ENCODE data around the gene ZYX.
"Not testable (repeated sequence)": the region's sequence is repeated elsewhere in the genome, so short reads cannot be mapped to it uniquely, and the experiment has no call there.

Gene ZYX

DNA sequence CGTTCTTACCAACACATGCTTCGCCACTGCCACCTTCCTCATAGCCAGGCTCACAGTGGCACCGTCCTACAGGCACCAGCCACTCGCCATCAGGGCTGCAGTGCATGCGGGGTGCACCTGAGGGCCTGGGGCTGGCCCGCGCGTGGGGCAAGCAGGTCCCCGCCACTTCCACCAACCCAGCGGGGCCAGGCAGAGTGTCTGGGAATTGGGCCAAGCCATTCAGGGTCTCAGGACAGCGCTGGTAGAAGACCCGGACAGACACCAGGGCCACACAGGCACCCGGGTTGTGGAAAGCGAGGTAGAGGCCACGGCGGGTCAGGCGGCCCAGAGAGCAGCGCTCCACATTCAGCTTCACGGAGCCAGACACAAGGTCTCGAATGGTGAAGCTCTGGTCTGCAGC, 18.5 kb downstream of the ZYX start:
- H3K27ac ChIP-seq (ENCODE audit: low read depth, low read length, severe bottlenecking), result no peak overlapping the region
- H3K9me3 ChIP-seq (ENCODE audit: control insufficient read depth, low read length), result no peaks in the 10 kb centered on the region
- 92 to 96% methylated on average over 12 to 16 of the region's 20 CpGs for WGBS, 2 experiments (ENCODE audit: insufficient coverage in 2 of 2)
- no peak overlapping the region for H3K4me3 ChIP-seq (ENCODE audit: extremely low read depth, insufficient read depth, low read length, poor library complexity, severe bottlenecking)
- no peaks in the 10 kb centered on the region for H3K36me3 ChIP-seq (ENCODE audit: control insufficient read depth, insufficient read depth, low read length)
- peaks cover 3% of the 10 kb centered on the region for H3K4me1 ChIP-seq (ENCODE audit: control insufficient read depth, insufficient read depth, low read length, poor library complexity, severe bottlenecking)

DNA sequence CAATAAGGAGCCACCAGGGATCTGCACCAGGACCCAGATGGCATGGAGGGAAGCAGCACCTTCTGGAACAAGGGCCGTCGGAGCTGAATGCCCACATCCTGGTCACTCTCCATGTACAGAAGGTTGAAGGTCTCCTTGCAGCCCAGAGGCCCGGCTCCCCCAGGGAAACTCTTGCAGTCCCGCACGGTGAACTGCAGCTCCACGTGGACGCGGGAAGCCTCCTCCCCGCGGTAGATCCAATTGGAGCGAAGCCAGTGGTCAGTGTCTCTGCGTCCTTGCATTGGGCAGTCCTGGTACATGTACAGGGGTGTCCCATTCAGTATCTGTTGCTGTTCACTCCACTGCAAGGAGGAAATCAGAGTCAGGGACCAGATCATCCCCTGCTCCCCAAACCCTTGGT, 20.1 kb downstream of the ZYX start:
- WGBS, 2 experiments (ENCODE audit: insufficient coverage in 2 of 2), result 95 to 100% methylated on average over 10 to 12 of the region's 12 CpGs

DNA sequence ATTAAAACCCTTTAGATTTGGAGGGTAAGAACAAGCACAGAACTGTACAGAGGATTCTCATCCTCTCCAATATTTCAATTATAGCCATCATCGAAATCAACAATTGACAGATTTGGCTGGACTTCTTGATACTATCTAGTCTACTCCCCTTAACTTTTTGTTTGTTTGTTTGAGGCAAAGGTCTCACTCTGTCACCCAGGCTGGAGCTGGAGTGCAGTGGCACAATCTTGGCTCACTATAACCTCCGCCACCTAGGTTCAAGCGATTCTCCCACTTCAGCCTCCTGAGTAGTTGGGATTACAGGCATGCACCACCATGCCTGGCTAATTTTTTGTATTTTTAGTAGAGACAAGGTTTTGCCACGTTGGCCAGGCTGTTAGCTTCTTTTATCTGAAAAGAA, 21.1 kb downstream of the ZYX start:
- H3K9me3 ChIP-seq (ENCODE audit: control insufficient read depth, low read length); H3K4me1 ChIP-seq (ENCODE audit: control insufficient read depth, insufficient read depth, low read length, poor library complexity, severe bottlenecking); H3K4me3 ChIP-seq (ENCODE audit: extremely low read depth, insufficient read depth, low read length, poor library complexity, severe bottlenecking); H3K36me3 ChIP-seq (ENCODE audit: control insufficient read depth, insufficient read depth, low read length); H3K27ac ChIP-seq (ENCODE audit: low read depth, low read length, severe bottlenecking): not testable (repeated sequence)
- WGBS, 2 experiments (ENCODE audit: insufficient coverage in 2 of 2), result 88 to 95% methylated on average over 3 of the region's 4 CpGs

More for the DNA sequence above, 20.1 kb downstream of the ZYX start:
- Histone ChIP-seq H3K36me3 (ENCODE audit: control insufficient read depth, insufficient read depth, low read length) (no peaks in the 10 kb centered on the region), H3K9me3 (ENCODE audit: control insufficient read depth, low read length) (no peaks in the 10 kb centered on the region), H3K4me3 (ENCODE audit: extremely low read depth, insufficient read depth, low read length, poor library complexity, severe bottlenecking) (no peak overlapping the region), H3K27ac (ENCODE audit: low read depth, low read length, severe bottlenecking) (no peak overlapping the region), H3K4me1 (ENCODE audit: control insufficient read depth, insufficient read depth, low read length, poor library complexity, severe bottlenecking) (no peaks in the 10 kb centered on the region)

DNA sequence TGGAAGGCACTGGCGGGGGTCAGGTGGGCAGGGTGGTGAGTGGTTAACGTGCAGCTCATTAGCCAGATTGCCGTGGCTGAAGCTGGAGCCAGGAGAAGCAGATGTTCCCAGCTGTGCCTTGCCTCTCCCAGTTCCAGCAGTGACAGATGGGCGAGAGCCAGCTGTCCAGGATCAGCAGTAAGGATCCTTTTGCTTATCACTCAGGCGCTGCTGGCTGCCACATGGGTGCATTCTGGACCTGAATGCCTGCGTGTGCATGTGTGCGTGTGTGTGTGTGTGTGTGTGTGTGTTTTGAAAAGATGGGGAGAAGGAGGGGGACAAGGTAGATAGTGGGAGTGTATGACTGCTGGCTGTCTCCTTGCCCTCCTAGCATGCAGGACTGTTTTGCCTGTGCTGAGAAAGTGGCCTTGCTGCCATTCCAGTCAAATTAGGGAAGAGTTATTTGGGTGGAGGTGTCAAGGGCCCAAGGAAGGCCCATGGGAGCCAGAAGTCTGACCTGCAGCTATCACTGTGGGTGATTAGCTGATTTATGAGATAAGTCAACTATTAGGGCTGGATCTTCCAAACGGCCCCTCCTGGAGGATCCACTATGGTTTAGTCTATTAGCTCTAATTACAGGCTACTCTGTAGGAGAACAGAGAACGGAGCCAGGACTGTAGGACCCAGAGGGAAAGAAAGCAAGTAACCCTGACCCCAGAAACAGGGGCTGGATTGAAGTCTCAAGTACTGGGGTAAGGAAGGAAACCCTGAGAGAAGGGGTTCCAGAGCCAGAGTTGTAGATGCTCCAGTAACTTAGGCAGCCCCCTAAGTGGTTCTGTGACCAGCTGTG, 24.2 kb downstream of the ZYX start:
- Histone ChIP-seq H3K9me3 (ENCODE audit: control insufficient read depth, low read length) (no peaks in the 10 kb centered on the region), H3K36me3 (ENCODE audit: control insufficient read depth, insufficient read depth, low read length) (no peaks in the 10 kb centered on the region), H3K4me3 (ENCODE audit: extremely low read depth, insufficient read depth, low read length, poor library complexity, severe bottlenecking) (no peak overlapping the region), H3K4me1 (ENCODE audit: control insufficient read depth, insufficient read depth, low read length, poor library complexity, severe bottlenecking) (peaks cover 24% of the 10 kb centered on the region), H3K27ac (ENCODE audit: low read depth, low read length, severe bottlenecking) (no peak overlapping the region)
- 69 to 78% methylated on average over 7 to 8 of the region's 9 CpGs for WGBS, 2 experiments (ENCODE audit: insufficient coverage in 2 of 2)

DNA sequence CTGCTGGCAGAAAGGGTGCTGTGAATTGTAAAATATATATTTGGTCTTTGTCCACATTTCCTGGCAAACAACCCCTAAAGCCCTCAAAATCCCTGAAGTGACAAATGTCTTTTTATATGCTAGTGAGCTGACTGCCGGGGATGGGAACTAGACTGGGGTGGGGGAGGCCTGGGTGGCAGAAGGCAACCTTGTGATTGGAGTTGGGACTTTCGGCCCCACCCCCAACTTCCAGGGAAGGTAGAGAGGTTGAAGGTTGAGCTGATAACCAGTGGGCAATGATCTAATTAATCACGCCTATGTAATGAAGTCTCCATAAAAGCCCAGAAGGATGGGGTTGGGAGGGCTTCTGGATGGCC, 24.8 kb downstream of the ZYX start:
- Histone ChIP-seq H3K27ac (ENCODE audit: low read depth, low read length, severe bottlenecking) (no peak overlapping the region), H3K4me1 (ENCODE audit: control insufficient read depth, insufficient read depth, low read length, poor library complexity, severe bottlenecking) (peaks cover 28% of the 10 kb centered on the region), H3K36me3 (ENCODE audit: control insufficient read depth, insufficient read depth, low read length) (no peaks in the 10 kb centered on the region), H3K9me3 (ENCODE audit: control insufficient read depth, low read length) (no peaks in the 10 kb centered on the region), H3K4me3 (ENCODE audit: extremely low read depth, insufficient read depth, low read length, poor library complexity, severe bottlenecking) (no peak overlapping the region)
- 72% methylated on average over 2 of the region's 3 CpGs; no CpG with 5 or more reads in 1 of the 2 experiments for WGBS, 2 experiments (ENCODE audit: insufficient coverage in 2 of 2)

DNA sequence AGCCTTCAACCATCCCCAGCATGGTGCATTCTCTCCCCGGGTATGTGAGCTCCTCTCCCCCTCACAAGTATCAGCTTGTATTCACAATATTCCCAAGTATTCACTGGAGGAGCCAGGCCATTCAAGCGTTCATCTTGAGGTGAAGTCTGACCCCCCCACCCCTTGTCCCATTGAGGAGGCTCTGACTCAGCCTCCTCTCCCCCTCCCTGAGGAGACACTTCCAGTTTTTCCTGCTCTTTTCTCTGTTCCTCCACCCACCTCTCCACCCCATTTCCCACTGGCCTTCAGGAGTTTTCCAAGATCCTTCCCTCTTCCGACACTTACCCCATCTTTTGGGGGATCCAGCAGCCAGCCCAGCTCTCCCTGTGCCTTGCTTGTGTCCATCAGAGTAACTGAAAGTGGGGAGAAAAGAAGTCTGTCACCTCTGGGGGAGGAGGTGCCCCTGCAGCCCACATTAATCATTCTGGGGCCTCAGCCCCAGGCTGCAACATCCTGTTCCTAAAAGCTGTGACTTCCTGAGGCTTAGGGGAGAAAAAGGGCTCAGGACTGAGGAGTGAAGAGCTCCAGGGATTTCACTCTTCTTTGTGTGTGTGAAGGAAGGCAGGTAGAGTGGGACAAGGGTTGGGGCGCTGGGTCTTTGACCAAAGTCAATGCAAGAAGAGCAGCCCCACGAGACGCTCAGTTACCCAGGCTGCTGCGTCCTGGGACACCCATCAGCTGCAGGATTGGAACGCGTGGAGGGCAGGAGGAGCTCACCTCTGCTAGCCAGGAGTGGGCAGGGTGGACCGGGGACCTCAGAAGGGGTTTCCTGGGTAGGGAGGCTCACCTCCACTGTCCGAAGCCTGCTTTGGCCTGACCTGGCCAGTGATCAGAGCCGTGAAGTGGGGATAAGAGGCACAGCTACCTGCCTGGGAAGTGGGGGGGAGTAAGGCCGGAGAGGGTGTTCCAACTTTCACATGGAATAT, 26.4 kb downstream of the ZYX start:
- WGBS, 2 experiments (ENCODE audit: insufficient coverage in 2 of 2), result 24 to 27% methylated on average over 4 to 11 of the region's 13 CpGs
- peak overlapping the region; percentile 21 for H3K4me3 ChIP-seq (ENCODE audit: extremely low read depth, insufficient read depth, low read length, poor library complexity, severe bottlenecking)
- H3K27ac ChIP-seq (ENCODE audit: low read depth, low read length, severe bottlenecking), result peak overlapping the region; percentile 23

DNA sequence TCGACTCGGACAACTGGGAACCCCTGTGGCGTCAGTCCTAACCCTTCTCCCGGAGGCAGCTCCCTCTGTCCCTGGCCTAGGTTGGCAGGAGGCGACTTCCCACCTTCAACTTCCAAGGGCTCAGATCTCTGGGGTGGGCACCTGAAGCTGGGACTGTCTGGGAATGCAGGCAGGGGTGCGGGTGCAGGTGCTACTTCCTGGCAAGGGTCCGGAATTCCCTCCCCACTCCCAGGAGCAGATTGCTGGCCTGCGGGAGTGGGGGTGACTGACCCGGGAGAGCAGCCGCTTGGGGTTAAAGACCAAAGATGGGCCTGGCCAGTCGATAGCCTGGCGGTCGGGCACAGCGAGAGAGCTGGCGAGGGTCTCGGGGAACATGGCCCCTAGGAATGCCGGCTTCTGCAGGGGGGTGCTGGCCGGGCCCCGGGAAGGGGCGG, 27.1 kb downstream of the ZYX start:
- Histone ChIP-seq H3K36me3 (ENCODE audit: control insufficient read depth, insufficient read depth, low read length) (no peaks in the 10 kb centered on the region), H3K4me3 (ENCODE audit: extremely low read depth, insufficient read depth, low read length, poor library complexity, severe bottlenecking) (peak overlapping the region; percentile 21), H3K9me3 (ENCODE audit: control insufficient read depth, low read length) (no peaks in the 10 kb centered on the region), H3K4me1 (ENCODE audit: control insufficient read depth, insufficient read depth, low read length, poor library complexity, severe bottlenecking) (peaks cover 34% of the 10 kb centered on the region), H3K27ac (ENCODE audit: low read depth, low read length, severe bottlenecking) (no peak overlapping the region)
- 10 to 16% methylated on average over 12 to 13 of the region's 20 CpGs for WGBS, 2 experiments (ENCODE audit: insufficient coverage in 2 of 2)

More for the DNA sequence above, 26.4 kb downstream of the ZYX start:
- Histone ChIP-seq H3K4me1 (ENCODE audit: control insufficient read depth, insufficient read depth, low read length, poor library complexity, severe bottlenecking) (peaks cover 34% of the 10 kb centered on the region), H3K36me3 (ENCODE audit: control insufficient read depth, insufficient read depth, low read length) (no peaks in the 10 kb centered on the region), H3K9me3 (ENCODE audit: control insufficient read depth, low read length) (no peaks in the 10 kb centered on the region)

DNA sequence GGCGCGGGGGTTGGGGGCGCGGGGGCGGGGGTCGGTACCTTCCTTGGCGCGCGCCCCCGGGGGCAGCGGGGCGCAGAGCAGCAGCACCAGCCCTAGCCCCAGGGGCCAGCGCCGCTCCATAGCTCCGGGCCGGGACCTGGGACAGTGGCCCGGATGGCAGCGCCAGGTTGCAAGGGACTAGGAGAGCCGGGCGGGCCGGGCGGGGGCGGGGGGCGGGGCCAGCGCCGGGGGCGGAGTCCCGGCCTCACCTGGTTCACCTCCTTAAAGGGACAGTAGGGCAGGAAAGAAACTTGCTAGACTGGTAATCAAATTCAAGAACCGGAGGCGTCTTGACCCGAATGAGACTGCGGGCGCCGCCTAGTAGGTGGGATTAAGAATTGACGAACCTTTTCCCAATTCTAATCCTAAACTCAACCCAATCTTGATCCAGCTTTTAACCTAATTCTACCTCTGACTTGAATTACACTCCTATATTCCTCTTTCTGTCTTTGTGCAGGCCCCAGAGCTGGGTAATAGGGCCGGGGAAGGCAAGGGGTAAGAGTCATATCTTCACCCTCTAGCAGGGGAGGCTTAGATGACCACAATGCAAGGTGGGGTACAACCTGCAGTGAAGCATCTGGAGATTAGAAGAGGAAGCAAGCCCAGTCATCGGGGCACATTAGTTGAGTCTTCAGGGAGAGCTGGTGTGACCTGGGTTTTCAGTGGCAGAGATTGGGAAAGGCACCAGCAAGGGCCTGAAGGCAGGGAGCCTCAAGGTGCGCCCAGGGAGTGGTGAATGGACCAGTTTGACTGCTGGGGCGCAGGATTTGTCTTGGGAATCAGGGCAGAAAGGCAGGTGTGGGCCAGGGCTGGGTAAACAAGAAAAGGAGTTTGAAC, 27.8 kb downstream of the ZYX start, which contains the start of gene EPHA1:
TSS of gene EPHA1 (minus strand) at position 171 of the 876 bp plus-strand sequence. CDS start at position 120, 51 bp downstream.
- peaks cover 34% of the 10 kb centered on the region for H3K4me1 ChIP-seq (ENCODE audit: control insufficient read depth, insufficient read depth, low read length, poor library complexity, severe bottlenecking)
- WGBS, 2 experiments (ENCODE audit: insufficient coverage in 2 of 2), result 13 to 17% methylated on average over 5 to 21 of the region's 39 CpGs
- H3K27ac ChIP-seq (ENCODE audit: low read depth, low read length, severe bottlenecking), result peak within 1 kb of the TSS; percentile 10
- peak within 1 kb of the TSS; percentile 21 for H3K4me3 ChIP-seq (ENCODE audit: extremely low read depth, insufficient read depth, low read length, poor library complexity, severe bottlenecking)
- no peaks in the 10 kb centered on the region for H3K36me3 ChIP-seq (ENCODE audit: control insufficient read depth, insufficient read depth, low read length)
- H3K9me3 ChIP-seq (ENCODE audit: control insufficient read depth, low read length), result no peaks in the 10 kb centered on the region

DNA sequence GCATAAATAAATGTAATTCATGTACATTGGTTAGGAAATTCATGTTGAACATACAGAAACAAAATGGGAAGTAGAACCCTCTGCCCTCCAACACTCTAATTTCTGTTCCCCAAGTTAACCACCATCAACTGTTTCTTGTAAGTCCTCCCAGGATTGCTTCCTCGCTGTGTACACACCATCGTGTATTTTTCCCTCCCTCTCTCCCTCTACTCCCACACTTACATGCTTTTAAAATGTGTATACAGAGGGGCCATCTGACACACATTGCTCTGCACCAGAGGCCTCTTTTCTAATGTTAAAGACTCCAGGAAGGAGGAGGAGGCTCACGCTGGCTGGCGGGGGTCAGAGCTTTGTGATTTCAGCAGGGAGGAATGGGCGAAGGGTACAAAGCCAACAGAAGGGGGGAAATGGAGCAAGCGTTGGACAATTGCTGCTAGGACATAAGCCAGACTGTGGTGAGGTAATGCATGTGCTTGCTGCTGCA, 29.4 kb downstream of the ZYX start:
- WGBS, 2 experiments (ENCODE audit: insufficient coverage in 2 of 2), result 21 to 36% methylated on average over 2 to 4 of the region's 6 CpGs
- H3K36me3 ChIP-seq (ENCODE audit: control insufficient read depth, insufficient read depth, low read length), result no peaks in the 10 kb centered on the region
- peaks cover 34% of the 10 kb centered on the region for H3K4me1 ChIP-seq (ENCODE audit: control insufficient read depth, insufficient read depth, low read length, poor library complexity, severe bottlenecking)
- H3K4me3 ChIP-seq (ENCODE audit: extremely low read depth, insufficient read depth, low read length, poor library complexity, severe bottlenecking), result no peak overlapping the region
- H3K9me3 ChIP-seq (ENCODE audit: control insufficient read depth, low read length), result no peaks in the 10 kb centered on the region
- H3K27ac ChIP-seq (ENCODE audit: low read depth, low read length, severe bottlenecking), result no peak overlapping the region
